WI38 (cell line): ENCODE results near the gene BRD9.
A peak's percentile ranks its signal among the peaks of the same experiment; 100 is the strongest.

Source experiments
- H3K4me3 ChIP-seq: 2 replicates; pipeline ENCODE4 v1.5.1; 2011; ENCODE audit warnings: low read depth, mild to moderate bottlenecking, control low read depth, low read length
- CTCF ChIP-seq: IDR thresholded peaks from 2 replicates; pipeline ENCODE4 v1.5.1; 2012; ENCODE audit warnings: low read depth, mild to moderate bottlenecking, control low read depth, low read length

The BRD9 gene

DNA sequence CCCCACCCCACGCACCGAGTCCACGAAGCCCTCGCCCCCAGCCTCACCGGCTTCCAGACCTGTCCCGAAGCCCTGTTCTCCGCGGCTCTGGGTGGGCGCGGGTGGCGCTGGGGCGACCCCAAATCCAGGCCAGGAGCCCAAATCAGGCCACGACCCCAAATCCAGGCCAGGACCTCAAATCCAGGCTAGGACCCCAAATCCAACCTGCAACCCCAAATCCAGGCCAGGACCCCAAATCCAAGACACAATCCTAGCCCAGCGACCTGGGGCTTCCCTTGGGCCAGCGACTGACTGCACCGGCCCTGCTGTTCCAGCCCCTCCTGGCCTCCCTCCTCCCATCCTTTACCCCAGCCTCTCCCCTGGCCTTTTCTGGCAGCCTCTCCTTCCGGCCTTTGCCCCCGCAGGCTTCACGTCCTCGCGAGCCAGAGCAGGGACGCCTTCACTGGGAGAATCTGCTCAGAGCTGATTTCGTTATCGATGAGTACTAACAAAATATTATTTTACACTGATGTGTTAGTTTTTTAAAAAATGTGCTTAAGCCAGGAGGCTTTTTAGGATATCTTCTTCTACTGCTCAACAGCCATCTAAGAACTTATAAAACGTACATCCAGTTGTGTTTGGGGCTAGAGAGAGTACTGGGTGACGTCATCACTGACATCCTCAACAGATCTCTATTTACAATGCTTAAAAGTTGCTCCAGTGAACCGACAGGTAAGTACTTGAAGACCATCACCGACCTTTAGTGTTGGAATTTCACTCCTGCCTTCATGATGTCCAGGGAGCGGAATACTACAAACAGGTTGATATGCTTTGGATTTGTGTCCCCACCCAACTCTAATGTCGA is 34.8 kb upstream of the BRD9 start:
- no peak overlapping the region for H3K4me3 ChIP-seq
- no peak for TF ChIP-seq CTCF

- no peak overlapping the region for H3K4me3 ChIP-seq
- no peak for TF ChIP-seq CTCF
Observed at GRCh38 chr5:926417-927171, 34.0 kb upstream of the BRD9 start.

GRCh38 chr5:923281-923873 is 30.8 kb upstream of the BRD9 start:
- no peak overlapping the region for H3K4me3 ChIP-seq
- TF ChIP-seq CTCF = peak; percentile 91

- H3K4me3 ChIP-seq = no peak overlapping the region
- TF ChIP-seq CTCF = no peak
Observed at GRCh38 chr5:922436-923280, 30.1 kb upstream of the BRD9 start.

DNA sequence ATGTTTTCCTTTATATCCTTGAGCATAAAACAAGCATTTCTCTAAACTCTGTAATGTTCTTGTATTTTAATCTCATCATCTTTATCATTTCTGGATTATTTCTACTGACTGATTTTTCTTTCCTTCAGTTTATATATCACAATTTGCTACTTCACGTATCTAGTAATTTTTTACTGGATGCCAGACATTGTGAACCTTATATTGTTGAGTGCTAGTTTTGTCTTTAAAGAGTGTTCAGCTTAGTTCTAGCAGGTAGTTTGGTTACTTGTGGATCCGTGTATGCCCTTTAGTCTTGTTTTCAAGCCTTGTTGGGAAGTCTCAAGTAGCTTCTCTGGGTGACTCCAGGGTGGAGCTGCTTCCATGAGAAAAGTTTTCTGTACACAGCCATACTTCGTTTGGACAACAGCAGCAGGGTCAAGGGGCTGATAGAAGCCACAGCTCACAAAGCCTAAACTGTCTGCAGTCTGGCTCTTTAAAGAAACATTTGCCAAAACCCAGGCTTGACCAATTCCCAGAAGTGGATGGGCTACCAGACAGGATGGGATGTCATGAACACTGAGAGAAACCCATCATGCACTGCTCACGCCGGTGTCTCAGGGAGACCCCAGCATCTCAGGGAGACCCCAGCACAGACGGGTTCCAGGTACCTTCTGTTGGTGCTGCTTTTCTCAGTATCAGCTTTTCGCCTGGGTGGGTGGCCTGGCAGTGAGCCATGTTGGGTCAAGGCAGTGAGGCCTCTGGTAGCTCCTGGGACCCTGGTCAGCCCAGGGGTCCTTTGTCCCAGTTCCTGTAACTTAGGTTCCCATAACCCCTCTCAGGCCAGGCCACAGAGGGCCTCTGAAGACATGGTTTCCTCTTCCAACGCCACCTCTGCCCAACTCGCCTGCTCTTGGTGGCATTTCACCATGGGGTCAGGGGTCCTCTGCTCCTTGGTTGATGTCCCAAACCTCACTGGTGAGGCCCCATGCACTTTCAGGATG is 29.1 kb upstream of the BRD9 start:
- TF ChIP-seq CTCF = no peak
- H3K4me3 ChIP-seq = no peak overlapping the region

DNA sequence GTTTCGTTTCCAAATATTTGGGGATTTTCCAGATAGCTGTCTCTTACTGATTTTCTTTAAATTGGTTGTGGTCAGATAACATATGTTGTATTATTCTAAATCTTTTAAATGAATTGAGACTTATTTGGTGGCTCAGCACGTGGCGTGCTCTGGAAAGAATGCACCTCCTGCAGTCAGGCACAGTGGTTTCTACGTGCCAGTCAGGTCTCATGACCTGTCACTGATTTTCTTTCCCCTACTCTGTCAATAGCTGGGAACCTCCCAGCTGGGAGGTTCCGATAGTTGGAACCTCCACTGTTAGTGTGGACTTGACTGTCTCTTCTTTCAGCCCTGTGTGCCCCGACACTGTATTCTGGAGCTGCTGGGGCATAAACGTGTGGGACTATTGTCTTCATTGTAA is 27.7 kb upstream of the BRD9 start:
- H3K4me3 ChIP-seq = no peak overlapping the region
- TF ChIP-seq CTCF = no peak
